NOMO-1 treated with dmso at 0.1 percent for 144 hours (cell line): Measurements from ENCODE around the gene FASTKD3.
A peak's percentile ranks its signal among the peaks of the same experiment; 100 is the strongest.
"Not testable (repeated sequence)": the region's sequence is repeated elsewhere in the genome, so short reads cannot be mapped to it uniquely, and the experiment has no call there.

Experiments
- DNase-seq: peaks from one replicate; lab custom pipeline; 2025; ENCODE audit not compliant: unreplicated experiment; lab: John Stamatoyannopoulos, UW

FASTKD3 gene, protein sequence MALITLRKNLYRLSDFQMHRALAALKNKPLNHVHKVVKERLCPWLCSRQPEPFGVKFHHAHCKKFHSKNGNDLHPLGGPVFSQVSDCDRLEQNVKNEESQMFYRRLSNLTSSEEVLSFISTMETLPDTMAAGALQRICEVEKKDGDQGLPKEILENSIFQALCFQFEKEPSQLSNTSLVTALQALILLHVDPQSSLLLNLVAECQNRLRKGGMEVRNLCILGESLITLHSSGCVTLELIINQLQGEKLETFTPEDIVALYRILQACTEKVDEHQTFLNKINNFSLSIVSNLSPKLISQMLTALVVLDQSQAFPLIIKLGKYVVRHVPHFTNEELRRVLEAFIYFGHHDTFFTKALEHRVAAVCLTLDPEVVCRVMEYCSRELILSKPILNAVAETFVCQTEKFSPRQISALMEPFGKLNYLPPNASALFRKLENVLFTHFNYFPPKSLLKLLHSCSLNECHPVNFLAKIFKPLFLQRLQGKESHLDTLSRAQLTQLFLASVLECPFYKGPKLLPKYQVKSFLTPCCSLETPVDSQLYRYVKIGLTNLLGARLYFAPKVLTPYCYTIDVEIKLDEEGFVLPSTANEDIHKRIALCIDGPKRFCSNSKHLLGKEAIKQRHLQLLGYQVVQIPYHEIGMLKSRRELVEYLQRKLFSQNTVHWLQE

DNA sequence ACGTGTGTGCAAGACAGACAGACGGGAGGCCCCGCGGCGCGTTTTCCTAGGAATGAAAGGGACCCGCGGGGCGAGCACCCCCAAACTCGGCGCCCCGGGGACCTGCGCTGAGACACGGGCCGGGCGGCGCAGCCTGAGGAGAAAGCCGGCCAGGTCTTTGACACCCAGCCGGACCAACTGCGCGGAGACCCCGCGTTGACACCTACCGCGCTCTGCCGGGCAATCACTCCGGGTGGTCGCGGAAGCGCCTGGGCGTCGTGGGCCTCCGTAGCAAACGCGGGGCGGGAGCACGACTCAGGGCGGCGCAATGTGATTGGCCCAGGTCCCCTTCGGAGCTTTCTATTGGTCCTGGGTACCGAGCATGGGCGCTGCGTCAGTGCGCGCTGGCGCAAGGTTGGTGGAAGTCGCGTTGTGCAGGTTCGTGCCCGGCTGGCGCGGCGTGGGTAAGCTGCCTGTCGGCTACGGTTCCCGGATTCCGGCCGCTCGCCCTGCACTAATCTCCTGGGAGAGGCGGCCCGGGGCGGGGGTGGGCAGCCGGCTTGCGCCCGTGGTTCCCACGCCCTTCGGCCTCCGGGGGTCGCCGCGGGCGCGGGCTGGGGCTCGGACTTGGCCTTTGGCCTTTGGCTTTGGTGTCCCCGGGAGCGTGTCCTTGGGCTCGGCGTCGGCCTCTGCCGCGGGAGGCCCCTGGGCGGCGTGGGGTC lies at the start of gene FASTKD3, which contains the start of gene MTRR:
TSS of gene FASTKD3 (minus strand) at position 259 of the 701 bp plus-strand sequence. CDS start 948 bp downstream, outside the sequence.
TSS of gene MTRR (plus strand) at position 376 of the 701 bp plus-strand sequence. CDS start 1,647 bp downstream, outside the sequence.
- peak; percentile 99 for DNase-seq

DNA sequence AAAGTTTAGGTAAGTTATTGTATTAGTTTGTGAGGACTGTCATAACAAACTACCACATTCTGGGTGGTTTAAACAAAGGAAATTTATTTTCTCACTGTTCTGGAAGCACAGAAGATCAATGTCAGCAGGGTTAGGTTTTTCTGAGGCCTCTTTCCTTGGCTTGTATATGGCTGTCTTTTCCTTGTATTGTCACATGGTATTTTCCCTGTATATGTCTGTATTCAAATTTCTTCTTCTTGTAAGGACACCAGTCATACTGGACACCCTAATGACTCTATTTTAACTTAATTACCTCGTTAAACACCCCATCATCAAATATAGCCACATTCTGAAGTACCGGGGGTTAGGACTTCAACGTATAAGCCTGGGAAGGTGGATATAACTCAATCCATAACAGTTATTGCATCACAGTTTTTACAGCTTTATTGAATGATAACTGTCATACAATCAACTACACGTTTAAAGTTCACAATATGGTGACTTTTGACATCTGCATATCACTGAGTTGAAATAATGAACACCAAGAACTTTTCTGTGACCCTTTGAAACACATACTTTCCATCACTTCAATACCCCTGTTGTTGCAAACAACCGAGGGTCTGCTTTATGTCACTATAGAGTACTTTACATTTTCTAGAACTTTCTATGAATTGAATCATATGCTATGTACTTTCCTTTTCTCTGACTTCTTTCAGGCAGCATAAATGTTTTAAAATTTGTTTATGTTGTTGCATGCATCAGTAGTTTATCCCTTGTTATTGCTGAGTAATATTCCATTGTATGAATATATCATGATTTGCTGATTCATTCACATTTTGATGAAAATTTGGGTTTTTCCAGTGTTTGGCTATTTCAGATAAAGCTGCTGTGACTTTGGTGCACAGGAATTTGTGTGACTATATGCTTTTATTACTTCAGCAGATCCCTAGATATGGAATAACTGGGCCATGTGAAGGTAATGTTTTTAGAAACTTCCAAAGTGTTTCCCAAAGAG lies 48.6 kb upstream of the FASTKD3 start:
- no peak for DNase-seq

DNA sequence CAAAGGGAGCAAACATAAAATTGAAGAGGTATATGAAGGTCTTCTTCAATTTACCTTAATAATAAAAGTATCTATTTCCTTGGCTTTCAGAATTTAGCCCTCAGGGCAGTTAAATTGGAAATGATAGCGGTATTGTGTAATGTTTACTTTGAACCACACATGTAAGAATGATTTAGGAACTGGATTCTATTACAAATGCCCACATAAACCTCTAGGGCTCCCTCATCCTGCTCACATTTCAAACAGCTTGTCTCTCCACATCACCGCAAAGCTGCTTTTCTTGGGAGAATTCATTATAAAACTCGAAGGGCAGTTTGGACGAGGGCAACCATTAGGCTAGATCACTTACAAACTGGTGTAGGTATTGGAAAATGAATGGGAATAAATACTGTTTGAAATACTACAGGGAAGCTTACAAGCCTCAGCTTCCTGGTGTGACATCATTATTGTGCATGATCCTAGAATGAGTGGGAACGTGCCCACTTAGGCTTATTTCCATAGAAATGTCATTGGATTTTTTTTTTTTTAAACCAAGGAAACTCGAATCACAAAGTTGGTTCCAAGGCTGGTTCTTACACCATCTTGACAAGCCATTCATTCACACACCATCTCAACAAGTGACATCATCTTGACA lies 47.5 kb upstream of the FASTKD3 start:
- no peak for DNase-seq

DNA sequence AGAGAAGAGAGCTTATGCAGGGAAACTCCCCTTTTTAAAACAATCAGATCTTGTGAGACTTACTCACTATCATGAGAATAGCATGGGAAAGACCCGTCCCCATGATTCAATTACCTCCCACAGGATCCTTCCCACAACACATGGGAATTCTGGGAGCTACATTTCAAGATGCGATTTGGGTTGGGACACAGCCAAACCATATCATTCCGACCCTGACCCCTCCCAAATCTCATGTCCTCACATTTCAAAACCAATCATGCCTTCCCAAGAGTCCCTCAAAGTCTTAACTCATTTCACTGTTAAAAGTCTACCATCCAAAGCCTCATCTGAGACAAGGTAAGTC lies 42.6 kb upstream of the FASTKD3 start:
- DNase-seq, result not testable (repeated sequence)

DNA sequence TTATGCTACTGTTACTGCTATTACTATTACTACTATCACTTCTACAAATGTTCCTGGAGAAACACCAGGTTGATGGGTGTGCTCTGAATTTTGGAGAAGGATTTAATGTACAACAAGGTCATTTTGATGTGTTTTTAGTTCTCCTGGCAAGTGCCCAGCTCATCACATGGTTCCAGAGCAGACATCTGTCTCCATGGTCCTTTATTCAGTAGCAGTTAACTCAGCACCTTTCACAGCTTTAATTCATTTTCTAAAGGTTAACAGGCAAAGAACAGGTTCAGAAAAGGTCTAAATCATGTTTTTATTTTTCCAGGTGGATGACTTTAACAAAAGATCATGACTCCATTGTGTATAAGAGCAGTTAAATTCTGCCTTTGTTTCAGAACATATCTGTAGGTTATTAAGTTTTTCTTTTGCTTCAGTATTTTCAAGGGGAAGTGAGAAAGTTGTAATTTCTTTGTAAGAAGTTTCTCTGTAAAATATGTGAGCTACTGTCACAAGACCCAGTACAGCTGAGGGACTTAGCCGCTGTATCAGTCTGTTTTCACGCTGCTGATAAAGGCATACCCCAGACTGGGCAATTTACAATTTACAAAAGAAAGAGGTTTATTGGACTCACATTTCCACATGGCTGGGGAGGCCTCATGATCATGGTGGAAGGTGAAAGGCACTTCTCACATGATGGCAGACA lies 42.1 kb upstream of the FASTKD3 start:
- DNase-seq, result no peak

DNA sequence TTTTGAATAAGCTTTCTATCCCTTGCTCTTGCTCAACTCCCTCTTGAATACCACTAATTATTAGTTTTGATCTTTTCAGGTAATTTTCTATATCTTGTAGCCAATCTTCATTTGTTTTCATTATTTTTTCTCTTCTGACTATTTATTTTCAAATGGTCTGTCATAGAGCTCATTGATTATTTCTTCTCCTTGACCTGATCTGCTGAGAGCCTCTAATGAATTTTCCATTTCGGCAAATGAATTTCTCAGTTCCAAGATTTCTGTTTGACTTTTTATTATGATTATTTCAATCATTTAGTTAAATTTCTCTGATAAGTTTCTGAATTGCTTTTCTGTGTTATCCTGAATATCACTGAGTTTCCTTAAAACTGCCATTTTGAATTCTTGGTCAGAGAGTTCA lies 39.5 kb upstream of the FASTKD3 start:
- DNase-seq, result no peak

DNA sequence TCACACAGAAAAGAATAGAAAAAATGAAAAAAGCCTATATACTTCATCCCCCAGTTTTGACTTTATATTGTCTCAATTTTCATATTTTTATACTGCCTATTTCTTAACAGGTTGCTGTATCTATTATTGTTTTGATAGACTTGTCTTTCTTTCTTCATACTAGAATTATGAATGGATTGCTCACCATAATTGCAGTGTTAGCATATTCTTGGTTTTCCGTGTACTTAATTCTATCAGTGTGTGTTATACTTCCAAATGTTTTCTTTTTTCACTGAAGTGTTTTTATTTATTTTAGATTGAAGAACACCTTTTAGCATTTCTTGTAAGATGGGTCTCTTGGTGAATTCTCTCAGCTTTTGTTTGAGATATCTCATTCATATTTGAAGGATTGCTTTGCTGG lies 38.8 kb upstream of the FASTKD3 start:
- DNase-seq, result no peak

DNA sequence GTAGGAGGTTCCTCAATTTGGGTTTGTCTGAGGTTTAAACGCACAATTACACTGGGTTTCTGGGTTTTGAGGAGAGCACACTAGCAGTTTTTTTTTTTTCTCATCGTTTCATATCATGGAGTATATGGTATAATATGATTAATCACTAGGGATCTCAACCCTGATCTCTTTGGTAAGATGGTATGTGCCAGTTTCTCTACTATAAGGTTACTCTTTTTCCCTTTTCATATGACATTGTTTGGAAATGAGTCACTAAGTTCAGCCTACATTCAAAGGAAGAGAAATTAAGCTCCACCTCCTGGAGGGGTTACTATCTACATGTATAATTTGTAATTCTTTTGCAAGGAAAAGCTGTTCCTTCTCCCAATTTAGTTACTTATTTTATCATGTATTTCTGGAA lies 35.3 kb upstream of the FASTKD3 start:
- no peak for DNase-seq

DNA sequence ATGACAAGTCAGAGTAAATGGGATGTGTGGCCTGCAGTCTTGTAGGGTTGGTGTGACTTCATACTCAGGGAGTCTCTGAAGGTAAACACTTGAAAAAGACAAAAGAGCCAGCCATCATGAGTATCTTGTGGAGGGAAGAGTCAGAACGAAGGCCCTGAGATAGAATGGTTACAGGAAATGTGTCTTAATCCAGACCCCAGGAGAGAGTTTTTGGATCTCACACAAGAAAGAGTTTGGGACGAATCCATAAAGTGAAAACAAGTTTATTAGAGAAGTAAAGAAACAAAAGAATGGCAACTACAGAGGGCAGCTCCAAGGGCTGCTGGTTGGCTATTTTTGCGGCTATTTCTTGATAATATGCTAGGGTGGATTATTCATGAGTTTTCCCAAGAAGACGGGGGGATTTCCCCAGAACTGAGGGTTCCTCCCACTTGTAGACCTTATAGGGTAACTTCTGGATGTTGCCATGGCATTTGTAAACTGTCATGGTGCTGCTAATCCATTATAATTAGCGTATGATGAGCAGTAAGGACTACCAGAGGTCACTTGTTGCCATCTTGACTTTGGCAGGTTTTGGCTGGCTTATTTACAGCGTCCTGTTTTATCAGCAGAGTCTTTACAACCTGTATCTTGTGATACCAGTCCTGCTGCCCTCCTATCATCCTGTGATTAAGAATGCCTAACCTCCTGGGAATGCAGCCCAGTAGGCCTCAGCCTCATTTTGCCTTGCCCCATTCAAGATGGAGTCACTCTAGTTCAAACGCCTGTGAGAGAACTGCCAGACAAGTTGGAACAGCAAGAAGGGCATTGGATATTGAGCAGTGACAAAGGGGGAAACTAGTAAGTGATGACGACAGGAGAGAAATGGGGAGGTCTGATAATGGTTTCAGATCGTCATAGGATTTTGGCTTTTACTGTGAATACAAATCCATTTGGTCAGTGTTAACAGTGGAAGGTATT lies 34.1 kb upstream of the FASTKD3 start:
- DNase-seq, result no peak

DNA sequence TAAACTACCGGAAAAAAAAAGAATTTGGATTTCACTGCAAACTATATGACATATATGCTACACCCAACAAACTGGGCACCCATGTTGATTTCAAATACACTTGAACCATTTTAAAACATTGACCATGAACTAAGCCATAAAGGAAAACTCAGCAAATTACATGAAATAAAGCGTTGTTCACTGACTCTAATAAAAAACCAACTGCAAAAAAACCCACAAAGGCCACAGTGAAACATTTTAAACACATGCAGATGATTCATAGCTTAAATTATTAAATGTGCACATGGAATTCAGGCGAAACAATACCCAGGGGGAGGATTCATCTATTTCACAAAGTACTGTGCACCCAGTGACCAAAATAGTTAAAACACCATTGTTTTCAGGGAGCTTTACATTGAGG lies 33.4 kb upstream of the FASTKD3 start:
- no peak for DNase-seq

DNA sequence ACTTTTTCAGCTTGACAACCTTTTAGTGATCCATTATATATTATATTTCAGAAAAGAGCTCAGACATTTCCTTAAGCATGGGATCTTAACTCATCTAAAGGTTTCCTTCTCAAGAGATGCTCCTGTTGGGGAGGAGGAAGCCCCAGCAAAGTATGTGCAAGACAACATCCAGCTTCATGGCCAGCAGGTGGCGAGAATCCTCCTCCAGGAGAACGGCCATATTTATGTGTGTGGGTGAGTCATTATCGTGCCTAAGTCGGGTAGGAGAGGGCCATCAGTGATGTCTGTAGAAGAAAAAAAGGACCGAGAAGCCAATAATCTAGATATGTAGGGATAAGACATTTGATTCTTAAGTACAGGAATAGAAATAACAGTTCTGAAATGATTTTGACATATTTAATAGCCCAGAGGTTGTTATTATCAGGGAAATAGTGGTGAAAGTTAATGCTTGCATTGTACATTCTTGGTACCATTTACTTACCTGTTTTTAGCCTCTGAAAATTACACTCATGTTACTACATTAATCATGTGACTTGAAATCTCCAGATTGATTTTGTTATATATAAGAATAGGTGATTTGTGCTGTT lies 28.3 kb upstream of the FASTKD3 start:
- DNase-seq, result peak; percentile 26

DNA sequence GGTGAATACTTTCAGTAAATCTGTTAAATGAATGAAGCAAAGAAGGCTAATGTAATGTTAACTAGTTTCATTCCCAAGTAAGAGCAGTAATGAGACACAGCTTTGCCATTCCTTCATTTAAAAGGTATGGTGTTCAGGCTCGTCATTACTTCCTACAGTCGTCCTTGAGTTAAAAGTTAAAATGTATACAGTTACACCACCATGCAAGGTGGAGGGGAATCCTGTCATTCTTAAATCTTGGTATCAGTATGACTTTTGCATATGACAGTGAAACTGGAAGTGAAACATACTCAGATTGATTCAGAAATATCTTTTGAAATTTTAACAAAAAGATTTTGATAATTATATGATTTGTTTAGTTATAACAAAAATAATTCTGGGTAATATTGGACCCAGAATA lies 26.0 kb upstream of the FASTKD3 start:
- no peak for DNase-seq

DNA sequence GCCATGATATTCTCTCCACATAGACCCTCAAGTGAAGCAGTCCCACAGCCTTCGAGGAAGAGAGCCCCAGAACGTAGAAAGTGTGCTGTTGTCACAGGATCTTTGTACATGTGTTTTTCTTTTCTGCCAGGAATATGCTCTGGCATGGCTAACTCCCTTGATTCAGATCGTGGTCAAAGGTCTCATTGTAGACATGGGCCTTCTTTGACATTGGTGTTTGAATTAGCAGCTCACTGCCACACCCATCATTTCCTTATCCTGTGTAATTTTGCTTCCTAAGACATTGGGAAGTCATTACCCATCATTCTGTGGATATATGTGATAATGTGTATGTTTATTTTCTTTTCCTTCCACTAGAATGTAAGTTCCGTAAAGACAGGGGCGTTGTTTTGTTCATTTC lies 25.6 kb upstream of the FASTKD3 start:
- no peak for DNase-seq

DNA sequence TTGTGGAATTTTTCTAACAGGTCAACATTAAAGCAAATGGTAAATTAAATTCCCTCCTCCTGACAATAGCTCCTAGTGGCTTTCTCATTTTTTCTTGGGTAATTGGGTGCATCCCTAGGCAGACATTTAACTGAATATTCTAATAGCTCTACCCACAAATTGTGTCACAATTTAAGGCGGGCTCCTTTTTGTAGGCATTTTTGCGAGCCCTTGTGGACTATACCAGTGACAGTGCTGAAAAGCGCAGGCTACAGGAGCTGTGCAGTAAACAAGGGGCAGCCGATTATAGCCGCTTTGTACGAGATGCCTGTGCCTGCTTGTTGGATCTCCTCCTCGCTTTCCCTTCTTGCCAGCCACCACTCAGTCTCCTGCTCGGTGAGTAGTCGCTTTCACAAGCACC lies 20.1 kb upstream of the FASTKD3 start:
- no peak for DNase-seq

DNA sequence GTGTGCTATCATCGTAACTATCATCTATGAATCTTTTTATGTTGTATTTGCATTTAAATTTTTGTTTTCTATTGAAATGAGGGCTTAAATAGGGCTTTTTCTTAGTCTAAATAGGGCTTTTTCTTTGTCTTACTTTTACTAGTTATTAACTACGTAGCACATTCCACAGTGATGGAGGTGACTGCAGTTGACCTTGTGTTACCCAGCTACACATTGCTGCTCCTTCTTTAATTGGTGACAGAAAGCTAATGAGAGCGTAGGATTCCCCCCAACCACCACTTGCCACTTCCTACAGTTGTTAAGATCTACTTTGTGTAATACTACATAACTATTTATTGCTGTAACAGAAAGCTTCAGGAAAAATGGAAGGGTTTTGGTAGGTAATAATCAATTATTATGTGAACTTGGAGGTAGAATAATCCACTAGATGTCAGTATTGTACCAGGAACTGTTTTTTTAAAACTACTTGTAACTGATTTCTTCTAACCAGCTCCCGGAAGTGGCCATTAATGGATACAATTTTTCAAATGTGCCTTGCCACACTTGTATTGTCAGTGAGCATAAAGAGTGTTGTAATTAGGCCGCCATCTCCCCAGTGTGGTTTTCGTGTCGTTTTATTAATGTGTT lies 18.1 kb upstream of the FASTKD3 start:
- peak; percentile 15 for DNase-seq

DNA sequence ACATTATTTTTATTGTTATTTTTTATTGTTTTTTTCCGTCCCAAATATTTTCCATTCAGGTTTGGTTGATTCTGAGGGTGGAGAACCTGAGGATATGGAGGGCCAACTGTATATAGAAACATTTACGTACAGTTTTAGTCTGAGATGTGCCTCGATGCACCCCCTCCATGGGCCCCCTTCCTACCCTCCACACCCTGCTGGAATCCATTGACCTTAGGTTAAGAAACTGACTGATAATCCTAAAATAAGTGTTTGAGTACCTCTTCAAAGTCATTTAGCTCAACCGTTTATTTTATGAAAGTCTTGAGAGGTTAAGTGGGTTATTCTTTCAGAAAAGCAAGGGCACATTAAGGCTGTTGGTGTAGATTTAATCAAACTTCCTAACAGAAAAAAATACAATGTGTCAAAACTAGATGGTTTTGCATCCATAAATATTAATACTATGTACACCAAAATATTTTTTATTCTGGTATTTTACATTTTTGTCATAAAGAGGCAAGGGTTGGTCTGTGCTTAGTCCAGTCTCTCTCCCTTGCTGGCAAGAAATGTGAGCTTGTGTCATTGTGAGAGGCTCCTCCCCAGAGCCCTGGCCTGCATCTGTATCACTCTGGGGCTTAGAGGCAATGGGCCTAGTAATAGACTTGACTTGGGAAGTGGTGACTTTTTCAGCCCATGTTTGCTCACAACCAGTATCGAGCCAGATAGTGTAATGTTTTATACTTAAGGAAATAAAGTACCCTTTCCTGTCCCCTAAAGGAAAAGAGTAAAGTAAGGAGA lies 15.8 kb upstream of the FASTKD3 start:
- no peak for DNase-seq

DNA sequence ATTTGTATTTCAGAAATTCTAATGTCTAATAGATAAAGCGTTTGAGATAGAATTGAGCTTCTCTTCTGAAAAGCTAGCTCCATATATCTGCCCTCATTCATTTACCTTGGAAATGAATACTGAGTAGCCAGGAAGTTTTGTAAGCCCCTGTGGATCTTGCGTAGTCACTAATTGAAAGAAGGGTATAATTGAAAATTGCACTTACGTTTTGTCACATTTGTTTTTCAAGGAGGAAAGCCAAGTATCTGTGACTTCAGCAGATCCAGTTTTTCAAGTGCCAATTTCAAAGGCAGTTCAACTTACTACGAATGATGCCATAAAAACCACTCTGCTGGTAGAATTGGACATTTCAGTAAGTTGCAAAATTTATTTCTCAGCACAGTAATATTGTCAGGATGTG lies 14.1 kb upstream of the FASTKD3 start:
- DNase-seq, result no peak
